Measurements from ENCODE around the gene DGUOK.
"Not testable (repeated sequence)": the region's sequence is repeated elsewhere in the genome, so short reads cannot be mapped to it uniquely, and the experiment has no call there.

DGUOK gene

GRCh38 chr2:73922681-73923080 lies 4.0 kb upstream of the DGUOK start:
- no peak for DNase-seq

- DNase-seq: no peak
Observed at GRCh38 chr2:73925033-73925704, 1.5 kb upstream of the DGUOK start.

GRCh38 chr2:73925853-73926492 lies 707 bp upstream of the DGUOK start:
- DNase-seq: no peak

- DNase-seq: no peak
Observed at GRCh38 chr2:73927344-73927743, 664 bp downstream of the DGUOK start.

GRCh38 chr2:73928963-73929347 lies 2.3 kb downstream of the DGUOK start:
- no peak for DNase-seq

GRCh38 chr2:73930386-73930785 lies 3.7 kb downstream of the DGUOK start:
- DNase-seq: no peak

- no peak for DNase-seq
Observed at GRCh38 chr2:73931531-73932500, 5.1 kb downstream of the DGUOK start.

- DNase-seq: no peak
Observed at GRCh38 chr2:73933194-73933593, 6.5 kb downstream of the DGUOK start.

- DNase-seq: no peak
Observed at GRCh38 chr2:73935641-73936040, 9.0 kb downstream of the DGUOK start.

GRCh38 chr2:73937103-73937885 lies 10.6 kb downstream of the DGUOK start:
- DNase-seq: no peak

GRCh38 chr2:73937899-73938298 lies 11.2 kb downstream of the DGUOK start:
- no peak for DNase-seq

GRCh38 chr2:73938718-73939352 lies 12.2 kb downstream of the DGUOK start:
- DNase-seq: peak in 1 of 2 donors; percentile 27

GRCh38 chr2:73939419-73939818 lies 12.7 kb downstream of the DGUOK start:
- DNase-seq: peak; percentile 28 to 40

- DNase-seq: not testable (repeated sequence)
Observed at GRCh38 chr2:73940066-73940465, 13.4 kb downstream of the DGUOK start.

- no peak for DNase-seq
Observed at GRCh38 chr2:73942664-73943063, 16.0 kb downstream of the DGUOK start.

- no peak for DNase-seq
Observed at GRCh38 chr2:73944714-73945113, 18.0 kb downstream of the DGUOK start.

GRCh38 chr2:73946215-73946614 lies 19.5 kb downstream of the DGUOK start:
- DNase-seq: no peak

GRCh38 chr2:73946666-73947065 lies 20.0 kb downstream of the DGUOK start:
- no peak for DNase-seq

GRCh38 chr2:73947412-73948018 lies 20.8 kb downstream of the DGUOK start:
- no peak for DNase-seq

GRCh38 chr2:73949802-73950201 lies 23.1 kb downstream of the DGUOK start:
- no peak for DNase-seq
